Effector CD4-positive, alpha-beta T cell (primary cell): ENCODE measurements around the gene DBX1. TPM values are rescaled to one million over a fixed set of nuclear protein-coding genes. Genes with fewer than 3 reads are reported as not detected.
"Not testable (repeated sequence)": the region's sequence is repeated elsewhere in the genome, so short reads cannot be mapped to it uniquely, and the experiment has no call there.

Experiments used
- DNase-seq: peaks from one replicate; pipeline ENCODE4 v3.0.0-alpha.2; 2020
- total RNA-seq: gene quantifications from one replicate; lab custom pipeline; 2026; lab: John Stamatoyannopoulos, UW

Gene DBX1, protein sequence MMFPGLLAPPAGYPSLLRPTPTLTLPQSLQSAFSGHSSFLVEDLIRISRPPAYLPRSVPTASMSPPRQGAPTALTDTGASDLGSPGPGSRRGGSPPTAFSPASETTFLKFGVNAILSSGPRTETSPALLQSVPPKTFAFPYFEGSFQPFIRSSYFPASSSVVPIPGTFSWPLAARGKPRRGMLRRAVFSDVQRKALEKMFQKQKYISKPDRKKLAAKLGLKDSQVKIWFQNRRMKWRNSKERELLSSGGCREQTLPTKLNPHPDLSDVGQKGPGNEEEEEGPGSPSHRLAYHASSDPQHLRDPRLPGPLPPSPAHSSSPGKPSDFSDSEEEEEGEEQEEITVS
- total RNA-seq = not detected

DNA sequence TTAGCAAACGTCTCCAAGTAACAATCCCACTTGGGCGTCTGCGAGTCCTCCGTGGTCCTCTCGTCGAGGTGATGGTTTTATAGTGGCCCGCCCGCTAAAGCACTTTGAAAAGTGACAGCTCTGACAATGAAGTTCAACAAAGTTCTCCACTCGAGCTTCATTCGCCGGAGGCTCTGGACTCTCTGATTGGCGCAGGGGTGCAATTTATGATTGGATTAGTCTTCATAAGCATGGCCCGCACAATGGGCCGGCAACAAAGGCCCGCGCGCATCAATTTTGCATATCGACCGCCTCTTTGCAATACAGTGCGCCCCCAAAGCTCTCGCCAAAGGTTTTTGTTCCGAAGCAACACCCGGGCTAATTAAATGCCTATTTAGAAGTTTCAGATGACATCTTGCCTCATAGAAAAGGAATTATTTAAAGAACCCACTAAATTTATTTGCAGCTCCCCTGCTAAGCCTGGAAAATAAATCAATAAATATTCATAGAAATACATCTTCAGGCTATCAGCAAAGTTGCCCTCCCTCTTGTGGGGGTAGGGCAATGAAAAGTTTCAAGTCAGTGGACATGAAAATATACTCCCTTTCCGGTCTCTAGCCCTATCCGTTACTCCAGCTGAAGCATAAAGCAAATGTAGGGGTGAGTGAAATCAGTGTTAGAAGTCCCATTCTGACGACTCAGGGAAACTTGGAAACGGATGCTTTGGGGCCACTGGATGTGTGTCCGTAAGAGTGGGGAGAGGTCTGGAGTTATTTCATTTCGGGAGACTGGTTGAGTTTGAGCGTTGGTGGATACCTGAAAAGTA is at the start of gene DBX1:
Gene DBX1 (minus strand): TSS at position 51 of the 805 bp plus-strand sequence. CDS start 151 bp downstream, outside the sequence.
- DNase-seq = no peak

DNA sequence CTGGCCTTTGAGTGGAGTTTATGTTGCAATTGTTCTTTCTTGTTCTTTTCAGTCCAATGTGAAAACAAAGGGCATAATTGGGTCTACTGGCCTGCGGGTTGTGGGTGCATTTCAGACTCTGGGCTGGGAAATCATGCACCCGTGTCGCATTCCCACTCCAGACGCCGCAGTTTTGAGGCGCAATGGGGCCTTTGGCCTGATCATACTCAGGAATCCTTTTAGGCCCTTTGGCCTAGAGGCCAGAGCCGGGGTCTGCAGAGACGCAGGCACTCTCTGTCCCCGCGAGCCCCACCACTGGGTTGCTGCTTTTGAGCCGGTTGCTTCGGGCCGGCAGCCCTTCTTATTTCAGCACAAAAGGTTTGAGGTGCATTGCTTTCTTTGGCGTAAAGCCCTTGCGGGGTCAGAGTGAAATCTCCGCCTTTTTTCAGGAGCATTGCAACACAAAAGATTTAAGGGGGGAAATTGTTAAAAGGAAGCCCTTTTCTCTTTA is 48.4 kb upstream of the DBX1 start:
- no peak for DNase-seq

DNA sequence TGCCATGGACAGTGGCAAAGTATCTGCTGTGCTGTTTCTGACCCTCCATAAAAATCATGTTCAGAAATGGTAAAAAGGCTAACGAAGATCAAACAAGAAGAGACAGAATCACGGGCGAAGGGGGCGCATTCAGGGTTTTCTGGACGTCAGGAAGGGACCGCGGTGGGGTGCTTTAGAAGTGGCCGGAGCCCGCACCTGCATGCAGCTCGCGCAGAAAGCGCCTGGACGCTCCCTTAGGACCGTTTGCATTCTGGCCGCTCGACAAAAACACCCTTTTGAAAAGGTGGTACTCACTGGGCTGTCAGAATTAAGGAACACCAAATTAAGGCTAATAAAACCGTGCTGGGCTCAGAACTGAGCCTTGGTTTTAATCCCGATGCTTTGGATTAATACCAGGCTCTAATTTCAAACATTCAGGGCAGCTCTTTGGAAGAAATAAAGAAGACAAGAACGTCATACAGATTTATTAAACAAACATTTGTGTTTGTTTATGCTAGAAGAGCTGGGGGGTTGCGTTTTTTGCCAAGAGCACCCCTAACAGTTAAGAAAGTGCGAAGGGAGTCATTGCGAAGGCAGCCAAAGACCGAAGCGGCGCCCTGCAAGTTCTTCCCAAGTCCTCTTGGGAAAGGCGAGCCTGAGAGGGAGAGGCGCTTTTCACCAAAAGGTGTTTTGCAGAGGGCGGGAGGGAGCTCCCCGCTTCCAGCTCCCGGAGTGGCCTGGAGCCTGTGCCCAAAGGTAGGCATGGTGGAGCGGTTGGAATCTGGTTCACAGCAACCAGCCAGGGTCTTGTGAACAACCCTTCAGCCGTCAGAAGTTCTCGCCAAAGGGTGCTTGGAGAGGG is 47.7 kb upstream of the DBX1 start:
- DNase-seq = no peak

DNA sequence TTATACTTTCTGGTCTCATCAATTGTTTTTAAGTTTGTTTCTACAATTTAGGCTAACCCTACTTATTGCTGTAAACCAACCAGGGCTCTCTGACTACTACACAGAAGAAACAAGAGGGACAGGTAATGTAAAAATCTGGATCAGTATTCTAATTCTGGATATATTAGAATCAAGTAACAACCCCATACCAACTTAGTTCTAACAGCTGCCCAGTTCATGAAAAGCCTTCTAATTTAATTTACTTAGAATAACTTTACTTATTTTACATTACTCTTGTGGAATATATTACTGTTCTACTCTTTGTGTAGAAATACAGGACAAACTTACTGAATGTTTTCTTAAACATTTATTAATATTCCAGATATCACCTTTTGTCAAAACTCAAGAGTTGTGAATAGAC is 45.5 kb upstream of the DBX1 start:
- no peak for DNase-seq

DNA sequence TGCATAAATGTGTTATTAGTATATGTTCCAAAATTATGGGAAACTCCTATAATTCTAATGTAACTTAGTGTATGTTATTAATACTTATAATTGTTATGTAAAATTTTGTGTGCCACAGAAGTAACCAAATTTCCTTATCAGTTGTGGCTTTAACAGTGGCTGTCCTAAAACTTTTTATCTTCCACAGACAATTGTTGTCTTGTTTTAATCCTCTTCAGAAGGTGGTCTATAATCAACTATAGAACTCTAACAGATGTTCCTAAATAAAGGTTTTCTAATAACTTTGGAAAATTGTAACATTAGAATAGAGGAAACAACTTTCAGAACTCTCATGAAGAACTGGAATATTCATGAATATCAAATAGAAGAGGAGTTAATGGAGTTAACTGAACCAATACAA is 44.4 kb upstream of the DBX1 start:
- no peak for DNase-seq

DNA sequence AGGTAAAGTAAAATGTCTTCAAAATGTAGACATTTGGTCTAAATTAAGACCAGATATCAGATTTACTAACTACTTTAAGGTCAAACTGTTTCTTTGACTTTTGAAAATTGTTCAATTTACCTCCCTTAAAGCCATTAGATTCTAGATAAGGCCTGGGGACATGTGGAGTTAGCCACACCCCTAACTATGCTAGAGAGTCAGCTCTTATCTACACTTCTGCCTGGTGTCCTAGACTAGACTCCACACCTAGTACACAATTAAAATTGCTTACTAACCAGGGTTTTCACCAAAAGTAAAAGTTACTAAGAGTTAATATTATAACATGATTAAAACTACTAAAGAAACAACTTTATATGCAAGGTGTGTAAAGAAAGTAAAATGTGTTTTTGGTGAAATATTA is 43.6 kb upstream of the DBX1 start:
- no peak for DNase-seq

DNA sequence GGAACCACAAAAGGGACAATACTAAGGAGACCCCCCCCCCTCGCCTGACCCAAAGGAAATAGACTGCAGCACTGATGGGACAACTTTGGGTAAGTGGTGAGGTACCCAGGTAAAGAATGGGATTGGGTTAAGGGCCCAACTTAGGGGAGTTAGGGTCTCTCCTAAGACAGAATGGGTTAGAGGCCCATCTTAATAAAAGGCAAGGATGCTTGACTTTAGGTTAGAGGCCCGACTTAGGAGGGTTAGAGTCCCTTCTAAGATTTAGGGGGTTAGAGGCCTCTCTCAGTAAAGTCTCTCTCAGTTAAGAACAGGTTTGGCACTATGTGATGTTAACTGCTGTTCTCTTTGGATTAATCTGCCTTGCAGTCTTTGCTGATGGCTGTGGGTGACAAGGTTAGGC is 41.0 kb upstream of the DBX1 start:
- DNase-seq = no peak

DNA sequence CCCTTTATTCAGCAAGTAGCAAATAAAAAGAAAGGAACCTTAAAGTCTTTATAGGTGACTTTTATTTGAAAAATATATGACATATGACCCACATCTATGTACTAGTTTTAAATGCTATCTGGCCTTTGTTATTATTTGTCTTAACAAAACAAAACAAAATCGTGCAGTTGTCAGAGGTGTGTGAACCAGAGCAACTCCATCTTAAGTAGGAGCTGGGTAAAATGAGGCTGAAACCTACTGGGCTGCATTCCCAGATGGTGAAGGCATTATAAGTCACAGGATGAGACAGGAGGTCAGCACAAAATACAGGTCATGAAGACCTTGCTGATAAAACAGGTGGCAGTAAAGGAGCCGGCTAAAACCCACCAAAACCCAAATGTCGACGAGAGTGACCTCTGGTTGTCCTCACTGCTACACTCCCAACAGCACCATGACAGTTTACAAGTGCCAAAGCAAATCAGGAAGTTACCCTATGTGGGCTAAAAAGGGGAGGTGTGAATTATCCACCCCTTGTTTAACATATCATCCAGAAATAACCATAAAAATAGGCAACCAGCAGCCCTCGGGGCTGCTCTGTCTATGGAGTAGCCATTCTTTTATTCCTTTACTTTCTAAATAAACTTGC is 40.2 kb upstream of the DBX1 start:
- not testable (repeated sequence) for DNase-seq

DNA sequence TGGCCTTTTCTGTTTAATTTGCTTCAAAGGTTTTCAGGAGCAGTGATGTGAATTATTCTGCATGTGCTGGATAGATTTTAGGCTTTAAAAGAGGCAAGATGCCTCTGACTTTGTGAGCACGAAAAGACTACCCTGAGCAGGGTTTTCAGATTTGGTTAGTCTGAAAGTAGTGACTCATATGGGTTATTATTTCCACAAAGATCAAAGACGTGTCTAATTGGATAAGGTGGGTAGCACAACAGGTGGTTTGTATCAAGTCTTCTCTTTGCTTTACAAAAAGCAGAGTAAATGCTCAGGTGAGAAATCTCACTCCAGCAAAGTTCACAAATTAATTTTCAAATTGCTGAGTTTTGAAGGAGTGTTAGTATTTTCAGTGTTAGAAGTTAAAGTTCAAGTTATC is 37.6 kb upstream of the DBX1 start:
- no peak for DNase-seq

DNA sequence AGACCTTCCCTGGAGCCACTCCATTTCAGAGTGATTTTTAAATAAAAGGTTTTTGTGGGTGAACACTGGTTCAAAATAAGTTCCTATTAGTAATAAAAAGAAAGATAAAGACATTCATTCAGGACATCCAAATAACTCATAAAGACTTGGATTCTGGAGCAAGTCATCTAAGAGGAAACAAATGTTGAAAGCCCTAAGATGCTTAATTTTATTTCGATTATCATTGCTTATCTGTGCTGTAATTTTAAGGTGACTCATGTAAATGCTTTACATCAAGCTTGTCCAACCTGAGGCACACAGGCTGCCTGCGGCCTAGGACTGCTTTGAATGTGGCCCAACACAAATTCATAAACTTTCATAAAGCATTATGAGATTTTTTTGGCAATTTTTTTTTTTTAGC is 34.2 kb upstream of the DBX1 start:
- no peak for DNase-seq

DNA sequence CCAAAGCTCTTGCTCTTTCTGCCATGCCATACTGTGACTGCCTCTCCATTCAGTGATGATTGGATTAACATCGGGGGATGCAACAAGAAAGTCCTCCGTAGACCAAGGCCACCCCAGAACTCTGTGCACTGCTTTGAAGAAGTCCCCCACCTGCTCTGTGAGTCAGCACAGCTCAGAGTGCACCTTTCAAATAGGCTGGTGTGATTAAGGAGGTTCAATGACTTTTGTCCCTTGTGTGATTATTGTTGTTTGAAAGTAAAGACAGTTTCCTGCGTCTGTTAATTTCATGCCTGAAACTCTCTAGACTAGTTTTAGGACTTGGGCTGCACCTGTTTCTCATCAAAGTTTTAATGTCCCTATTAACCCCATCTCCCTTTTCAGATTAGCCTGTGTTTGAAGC is 33.0 kb upstream of the DBX1 start:
- no peak for DNase-seq

DNA sequence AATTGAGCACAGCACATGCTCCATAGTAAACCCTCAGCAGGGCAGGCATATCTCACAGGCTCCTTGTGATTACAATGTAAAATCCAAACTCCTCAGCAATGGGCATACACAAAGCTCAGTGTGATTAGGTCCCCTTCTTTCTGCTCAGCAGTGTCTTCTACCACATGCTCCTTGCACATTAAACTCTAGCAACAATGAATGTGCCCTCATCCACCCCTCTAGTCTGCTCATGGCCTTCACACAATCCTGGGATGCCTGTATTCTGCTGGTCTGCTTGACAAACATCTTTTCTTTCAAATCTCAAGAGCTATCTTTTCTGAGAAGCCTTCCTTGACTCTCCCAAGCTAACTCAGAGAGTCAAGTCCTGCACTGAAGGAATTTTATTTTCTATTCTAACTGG is 32.4 kb upstream of the DBX1 start:
- no peak for DNase-seq

DNA sequence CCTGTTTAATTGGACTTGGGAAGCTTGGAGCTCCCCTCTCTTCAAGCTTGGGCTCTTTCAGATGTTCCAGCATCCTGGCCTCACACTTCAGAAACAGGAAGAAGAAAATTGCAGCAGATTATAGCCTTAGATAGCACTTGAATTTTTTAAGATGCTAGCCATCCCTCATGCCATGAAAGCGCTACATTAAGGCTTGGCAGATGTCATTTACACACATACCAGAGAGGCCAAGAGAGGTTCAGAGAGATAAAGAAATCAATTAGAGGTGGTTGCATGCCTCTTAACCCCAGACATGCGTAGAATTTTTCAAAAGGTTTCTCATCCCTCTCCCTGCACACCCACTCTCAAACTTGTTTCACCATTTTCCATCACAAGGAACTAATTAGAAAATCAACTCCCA is 31.9 kb upstream of the DBX1 start:
- no peak for DNase-seq

DNA sequence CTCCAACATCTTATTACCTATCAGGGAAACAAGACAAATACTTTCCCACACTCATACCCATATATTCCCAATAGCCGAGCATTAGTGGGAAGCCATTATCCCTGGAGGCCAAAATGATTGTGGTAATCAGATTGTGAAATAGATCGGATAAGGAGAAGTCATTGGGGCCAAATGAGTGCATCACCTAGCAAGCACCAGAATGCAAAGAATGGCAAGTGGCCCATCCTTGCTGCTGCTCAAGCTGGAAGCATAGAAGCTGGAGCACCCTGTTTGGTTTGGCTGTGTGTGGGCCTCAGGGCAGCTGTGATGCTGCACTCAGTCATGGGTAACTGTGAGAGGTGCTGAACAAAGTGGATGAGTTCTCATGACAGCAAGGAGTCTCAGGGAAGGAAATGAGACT is 18.7 kb upstream of the DBX1 start:
- no peak for DNase-seq

DNA sequence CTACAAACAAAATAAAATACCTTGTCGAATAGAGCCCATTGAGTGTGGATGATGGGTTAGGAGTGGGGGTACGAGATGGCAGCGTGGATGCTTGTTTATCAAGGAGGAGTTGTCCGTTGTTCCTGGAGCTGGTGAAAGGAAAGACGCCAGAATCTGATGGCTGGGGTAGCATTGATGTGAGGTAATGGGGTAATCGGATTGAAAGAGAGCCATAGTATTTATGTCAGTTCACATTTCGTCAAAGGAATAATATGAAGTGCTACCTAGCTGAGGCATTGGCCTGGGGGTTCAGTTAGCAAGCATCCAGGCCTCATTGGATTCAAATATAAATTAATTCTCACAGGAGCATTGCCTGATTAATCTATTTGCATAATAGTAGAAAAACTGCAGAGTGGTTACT is 16.9 kb upstream of the DBX1 start:
- DNase-seq = no peak

DNA sequence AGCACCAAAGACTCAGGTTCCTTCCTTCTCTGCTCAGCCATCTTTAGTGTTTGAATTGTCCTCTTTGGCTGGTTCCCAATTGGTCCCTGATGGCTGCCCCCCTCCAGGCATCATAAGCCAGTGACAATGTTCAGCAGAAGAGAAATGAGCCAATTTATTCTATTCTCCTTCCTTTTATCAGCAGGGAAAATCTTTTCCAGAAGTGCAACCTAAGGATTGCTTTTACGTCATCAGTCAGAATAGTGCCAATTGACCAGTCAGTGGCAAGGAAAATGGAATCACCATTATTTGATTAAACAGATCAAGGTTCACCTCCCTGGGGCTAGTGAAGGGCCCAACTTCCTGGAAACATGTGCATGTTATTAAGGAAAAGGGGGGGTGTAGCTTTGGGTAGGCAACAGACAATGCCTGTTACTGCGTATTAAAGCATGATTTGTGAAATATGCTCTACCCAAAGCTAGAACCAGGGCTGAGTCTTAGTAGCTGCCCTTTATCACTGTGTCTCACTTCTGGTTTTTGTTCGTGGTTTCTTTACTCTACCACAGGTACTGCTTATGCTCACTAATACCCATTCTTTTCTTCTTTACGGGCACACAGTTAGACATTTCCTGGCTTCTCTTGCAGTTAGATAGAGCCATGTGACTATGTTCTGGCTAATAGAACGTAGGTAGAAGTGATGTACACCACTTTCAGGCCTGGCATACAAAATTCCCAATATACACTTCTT is 12.6 kb upstream of the DBX1 start:
- DNase-seq = no peak

DNA sequence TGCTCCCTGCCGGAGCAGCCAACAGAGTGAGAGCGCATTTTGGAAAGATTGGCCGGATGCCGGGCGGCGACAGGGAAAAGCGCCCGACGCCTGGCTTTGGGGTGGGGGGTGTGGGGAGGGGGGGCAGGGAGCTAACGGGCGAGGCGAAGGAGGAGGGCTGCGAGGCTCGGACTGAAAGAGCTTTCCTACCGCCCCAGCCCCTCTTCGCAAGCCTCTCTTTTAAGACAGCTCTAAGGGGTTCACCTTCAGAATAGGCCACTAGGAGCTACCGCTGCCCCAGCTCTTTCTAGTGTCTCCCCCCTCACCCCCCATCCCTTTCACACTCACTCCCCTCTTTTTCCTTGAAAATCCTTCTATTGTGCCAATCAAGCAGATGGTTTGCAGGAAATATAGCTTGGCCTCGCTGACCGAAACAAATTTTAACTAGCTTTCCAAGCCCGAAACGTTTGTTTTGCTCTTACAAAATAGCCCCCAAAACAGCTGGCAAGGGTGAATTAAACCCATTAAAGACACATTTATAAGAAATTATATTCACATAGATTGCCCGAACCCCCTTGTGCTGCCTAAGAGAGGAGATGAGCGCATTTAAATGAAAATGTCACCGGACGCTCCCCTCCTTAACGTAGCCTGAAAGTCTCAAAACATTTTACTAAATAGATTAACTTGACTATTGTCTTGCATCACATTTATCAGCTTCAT is 3.7 kb upstream of the DBX1 start:
- no peak for DNase-seq

DNA sequence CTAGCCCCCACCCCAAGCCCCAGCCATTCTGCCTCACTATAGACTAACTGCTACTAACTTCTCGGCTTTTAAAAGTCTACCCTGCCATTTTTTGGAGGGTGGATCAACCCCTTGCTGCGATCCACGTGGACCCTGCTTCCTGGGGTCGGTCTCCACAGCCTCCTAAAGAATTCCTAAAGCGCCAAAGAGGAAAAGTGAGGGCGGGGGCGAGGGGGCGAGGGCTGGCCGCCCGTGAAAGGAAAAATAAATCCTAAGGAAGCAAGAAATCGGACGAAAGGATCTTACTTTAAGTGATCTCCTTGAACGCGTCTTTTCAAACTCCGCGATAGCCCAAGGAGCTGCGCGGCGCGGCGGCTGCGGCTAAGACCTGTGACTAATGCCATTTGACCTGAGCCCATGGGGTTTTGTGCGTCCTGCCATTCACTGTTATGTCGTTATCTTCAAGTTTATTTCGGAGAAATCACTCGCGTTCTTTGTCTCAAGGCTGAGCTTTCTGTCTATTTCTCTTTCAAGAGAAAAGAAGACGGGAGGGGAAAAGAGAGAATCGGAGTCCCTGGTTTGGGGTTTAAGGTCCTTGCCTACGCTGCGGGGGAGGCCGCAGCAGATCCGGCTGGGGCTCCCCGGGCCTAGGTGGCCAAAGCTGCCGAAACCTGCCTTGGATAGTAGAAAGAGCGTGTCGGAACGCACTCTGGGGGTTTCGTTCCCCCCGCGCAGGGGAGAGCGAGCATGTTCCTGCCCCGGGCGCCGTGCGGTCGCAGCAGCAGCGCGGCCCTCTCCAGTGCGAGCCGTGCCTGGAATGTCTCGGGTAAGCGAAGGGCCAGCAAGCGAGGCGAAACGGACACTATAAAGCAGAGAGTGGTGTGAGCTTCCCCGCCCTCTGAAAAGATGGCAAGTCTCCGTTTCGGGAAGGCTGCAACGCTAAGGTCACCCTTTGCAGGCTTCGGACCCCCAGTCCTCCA is 2.8 kb upstream of the DBX1 start:
- DNase-seq = no peak

DNA sequence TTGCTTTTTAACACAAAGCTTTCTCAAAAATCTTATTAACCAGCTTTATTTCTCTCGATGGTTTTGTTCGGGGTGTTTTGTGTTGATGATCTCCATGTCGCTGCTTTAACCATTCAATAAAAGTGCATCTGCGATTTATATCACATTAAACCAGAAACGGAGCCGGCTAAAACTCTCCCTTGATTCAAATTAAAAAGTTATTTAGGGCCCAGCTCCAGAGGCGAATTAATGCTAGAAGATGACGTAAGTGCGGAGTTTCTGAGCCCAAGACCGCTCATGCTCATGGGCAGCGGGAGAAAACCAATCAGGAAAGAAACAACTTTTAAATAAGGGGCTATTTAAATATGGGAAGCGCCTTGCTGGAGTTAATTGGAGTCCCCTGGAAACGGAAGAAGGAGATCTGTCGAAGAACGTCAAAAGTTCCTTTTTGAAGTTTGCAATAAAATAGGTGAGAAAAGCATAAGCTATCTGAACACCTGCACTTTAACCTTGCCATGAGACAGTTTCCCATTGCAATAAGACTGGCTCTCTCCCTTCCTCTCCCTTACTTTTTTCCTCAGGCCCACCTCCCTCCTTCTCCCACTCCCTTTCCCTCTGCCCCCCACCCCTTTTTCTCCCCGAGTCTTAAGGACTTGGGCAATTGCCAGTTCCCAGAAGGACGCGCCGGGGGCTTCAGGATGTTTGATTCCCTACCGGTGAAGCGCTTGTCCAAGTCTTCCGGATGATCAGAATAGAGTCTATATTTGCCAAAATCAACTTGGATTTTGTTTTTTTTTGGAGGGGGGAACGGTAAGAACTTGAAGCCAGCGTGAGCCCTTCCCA is 1.9 kb upstream of the DBX1 start:
- no peak for DNase-seq
